GM12891 (cell line): Measurements from ENCODE around the gene DDO.

Source experiments
- PAX5 ChIP-seq: IDR thresholded peaks from 2 replicates; pipeline ENCODE4 v1.6.1; 2011; ENCODE audit warnings: low read length, moderate library complexity, mild to moderate bottlenecking; ENCODE audit not compliant: insufficient read depth, severe bottlenecking
- POLR2A ChIP-seq: IDR thresholded peaks from 2 replicates; pipeline ENCODE4 v1.6.1; 2011; ENCODE audit warnings: low read depth, low read length, control low read depth
- POLR2AphosphoS5 ChIP-seq: IDR thresholded peaks from 2 replicates; pipeline ENCODE4 v1.6.1; 2011; ENCODE audit warnings: low read depth, low read length, control low read depth
- POU2F2 ChIP-seq: IDR thresholded peaks from 2 replicates; pipeline ENCODE4 v1.6.1; 2011; ENCODE audit warnings: low read depth, mild to moderate bottlenecking, control low read depth, low read length, moderate library complexity
- SPI1 ChIP-seq: IDR thresholded peaks from 2 replicates; pipeline ENCODE4 v1.6.1; 2011; ENCODE audit warnings: low read depth, low read length, control low read depth
- TAF1 ChIP-seq: IDR thresholded peaks from 2 replicates; pipeline ENCODE4 v1.6.1; 2011; ENCODE audit warnings: low read depth, low read length, control low read depth

DNA sequence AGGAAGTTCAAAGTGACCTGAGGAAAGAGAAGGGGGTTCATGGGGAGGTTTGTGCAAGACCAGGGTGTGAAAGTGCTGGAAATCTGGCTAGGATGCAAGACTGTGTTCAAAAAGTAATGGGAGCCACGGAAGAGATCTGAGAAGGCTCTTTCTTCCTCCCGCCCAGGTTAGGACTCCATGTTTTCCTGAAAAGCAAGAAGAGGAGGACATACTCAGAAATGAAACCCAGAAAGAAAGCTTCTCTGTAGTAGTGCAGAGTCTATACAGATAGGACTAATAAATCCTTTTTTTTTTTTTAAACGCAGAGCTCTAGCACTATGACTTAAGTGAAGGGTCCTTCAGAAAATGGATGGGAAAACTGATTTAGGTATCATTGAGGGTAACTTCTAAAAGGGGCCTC lies 3.2 kb upstream of the DDO start:
- TF ChIP-seq POLR2A (no peak), POLR2AphosphoS5 (no peak), TAF1 (no peak), SPI1 (no peak), PAX5 (no peak), POU2F2 (no peak)
